A549 (cell line): ENCODE results near the gene RNF10. TPM values are rescaled to one million over a fixed set of nuclear protein-coding genes. Genes with fewer than 3 reads are reported as not detected.
A peak's percentile ranks its signal among the peaks of the same experiment; 100 is the strongest.

Experiments used
- BHLHE40 ChIP-seq: IDR thresholded peaks from 2 replicates; pipeline ENCODE4 v1.6.1; 2012; ENCODE audit warnings: low read depth, low read length, inconsistent platforms
- CEBPB ChIP-seq, 2 experiments: fragments of >200 bp in 1 of 2; sonication (Bioruptor Twin) in 1 of 2; formaldehyde crosslinking in 1 of 2; IDR thresholded peaks; 2 replicates each; pipeline ENCODE4 v1.6.1; 2012 to 2016
- FOSL2 ChIP-seq, 2 experiments: fragments of 450-650 bp in 1 of 2; fragments of >200 bp in 1 of 2; sonication (Bioruptor Twin) in 1 of 2; formaldehyde crosslinking; IDR thresholded peaks; 2 replicates each; pipeline versions ENCODE4 v1.5.0 to v1.6.1; 2016 to 2020; ENCODE audit warnings: mild to moderate bottlenecking in 1 of 2, moderate library complexity in 1 of 2
- FOXS1 ChIP-seq: fragments of 250-450 bp; sonication (Bioruptor Pico); IDR thresholded peaks from 2 replicates; pipeline ENCODE4 v1.5.0; 2020; ENCODE audit warnings: mild to moderate bottlenecking, moderate library complexity
- HDAC2 ChIP-seq: fragments of 200-600 bp; sonication (generic); IDR thresholded peaks from 2 replicates; pipeline ENCODE4 v1.6.1; 2016
- HEYL ChIP-seq: fragments of 250-450 bp; sonication (Bioruptor Pico); IDR thresholded peaks from 2 replicates; pipeline ENCODE4 v1.8.0; 2021; ENCODE audit warnings: mild to moderate bottlenecking, moderate library complexity
- HMGXB4 ChIP-seq: fragments of 250-450 bp; sonication (Bioruptor Pico); IDR thresholded peaks from 2 replicates; pipeline ENCODE4 v1.5.0; 2021; ENCODE audit warnings: mild to moderate bottlenecking, moderate library complexity, borderline replicate concordance
- HOXB13 ChIP-seq: fragments of 250-450 bp; sonication (Bioruptor Pico); IDR thresholded peaks from 2 replicates; pipeline ENCODE4 v1.5.0; 2020; ENCODE audit warnings: low read depth, mild to moderate bottlenecking, moderate library complexity
- HOXB5 ChIP-seq: fragments of 250-450 bp; sonication (Bioruptor Pico); IDR thresholded peaks from 2 replicates; pipeline ENCODE4 v1.5.0; 2020; ENCODE audit warnings: mild to moderate bottlenecking, moderate library complexity
- JUN ChIP-seq, 2 experiments: fragments of >200 bp; sonication (Bioruptor Twin); formaldehyde crosslinking; IDR thresholded peaks; 2 replicates in 1 of 2; 3 replicates in 1 of 2; pipeline ENCODE4 v1.6.1; 2016 to 2017
- KDM1A ChIP-seq: fragments of 200-600 bp; sonication (generic); IDR thresholded peaks from 2 replicates; pipeline ENCODE4 v1.6.1; 2016; ENCODE audit warnings: low read depth, mild to moderate bottlenecking
- KDM5A ChIP-seq: fragments of 200-600 bp; sonication (generic); IDR thresholded peaks from 2 replicates; pipeline ENCODE4 v1.6.1; 2016; ENCODE audit warnings: antibody characterized with exemption, mild to moderate bottlenecking
- MAX ChIP-seq: IDR thresholded peaks from 2 replicates; pipeline ENCODE4 v1.6.1; 2012
- PHF8 ChIP-seq: fragments of 200-600 bp; sonication (generic); IDR thresholded peaks from 2 replicates; pipeline ENCODE4 v1.6.1; 2016; ENCODE audit warnings: low read depth, mild to moderate bottlenecking, antibody characterized with exemption, moderate library complexity, borderline replicate concordance
- POLR2A ChIP-seq: IDR thresholded peaks from 2 replicates; pipeline ENCODE4 v1.6.1; 2012; ENCODE audit warnings: mild to moderate bottlenecking, low read length
- RCOR1 ChIP-seq: fragments of 150-350 bp; IDR thresholded peaks from 2 replicates; pipeline ENCODE4 v1.6.1; 2014; ENCODE audit warnings: antibody characterized with exemption, low read length, low read depth
- REST ChIP-seq: fragments of 200-600 bp; sonication (generic); IDR thresholded peaks from 2 replicates; pipeline ENCODE4 v1.6.1; 2016; ENCODE audit warnings: antibody characterized with exemption, mild to moderate bottlenecking, moderate library complexity
- RFX5 ChIP-seq: fragments of 450-650 bp; IDR thresholded peaks from 2 replicates; pipeline ENCODE4 v1.7.1; 2014; ENCODE audit warnings: antibody characterized with exemption, mild to moderate bottlenecking, moderate library complexity
- TFCP2L1 ChIP-seq: fragments of 250-450 bp; sonication (Bioruptor Pico); IDR thresholded peaks from 2 replicates; pipeline ENCODE4 v1.5.0; 2021; ENCODE audit warnings: mild to moderate bottlenecking
- ZC3H11A ChIP-seq: fragments of 450-650 bp; IDR thresholded peaks from 2 replicates; pipeline ENCODE4 v1.6.1; 2014; ENCODE audit warnings: antibody characterized with exemption, mild to moderate bottlenecking
- polyA plus RNA-seq, 4 experiments: library from polyadenylated mRNA; depleted of rRNA in 3 of 4; stranded (reverse); fragments of >200 nt; fragmentation: RNase III in 1 of 4; extraction: RNeasy Plus Mini Kit Qiagen cat#74134 plus additional on column Dnase treatment in 1 of 4; gene quantifications; 2 replicates in 3 of 4; 3 replicates in 1 of 4; pipeline ENCODE4 v1.2.3, GENCODE V29; 2011 to 2017
- TF ChIP-seq, protein P1 (sequence below): fragments of >200 bp; sonication (Bioruptor Twin); formaldehyde crosslinking; IDR thresholded peaks from 3 replicates; pipeline ENCODE4 v1.6.1; 2016
- TF ChIP-seq, protein P2 (sequence below): fragments of >200 bp; sonication (Bioruptor Twin); formaldehyde crosslinking; IDR thresholded peaks from 2 replicates; pipeline ENCODE4 v1.6.1; 2016
- TF ChIP-seq, protein P3 (sequence below): IDR thresholded peaks from 2 replicates; pipeline ENCODE4 v1.6.1; 2012

Gene RNF10
- polyA plus RNA-seq, 2 of the 4 experiments (the other 2 are of a cell fraction), result 87.0 to 118 TPM

DNA sequence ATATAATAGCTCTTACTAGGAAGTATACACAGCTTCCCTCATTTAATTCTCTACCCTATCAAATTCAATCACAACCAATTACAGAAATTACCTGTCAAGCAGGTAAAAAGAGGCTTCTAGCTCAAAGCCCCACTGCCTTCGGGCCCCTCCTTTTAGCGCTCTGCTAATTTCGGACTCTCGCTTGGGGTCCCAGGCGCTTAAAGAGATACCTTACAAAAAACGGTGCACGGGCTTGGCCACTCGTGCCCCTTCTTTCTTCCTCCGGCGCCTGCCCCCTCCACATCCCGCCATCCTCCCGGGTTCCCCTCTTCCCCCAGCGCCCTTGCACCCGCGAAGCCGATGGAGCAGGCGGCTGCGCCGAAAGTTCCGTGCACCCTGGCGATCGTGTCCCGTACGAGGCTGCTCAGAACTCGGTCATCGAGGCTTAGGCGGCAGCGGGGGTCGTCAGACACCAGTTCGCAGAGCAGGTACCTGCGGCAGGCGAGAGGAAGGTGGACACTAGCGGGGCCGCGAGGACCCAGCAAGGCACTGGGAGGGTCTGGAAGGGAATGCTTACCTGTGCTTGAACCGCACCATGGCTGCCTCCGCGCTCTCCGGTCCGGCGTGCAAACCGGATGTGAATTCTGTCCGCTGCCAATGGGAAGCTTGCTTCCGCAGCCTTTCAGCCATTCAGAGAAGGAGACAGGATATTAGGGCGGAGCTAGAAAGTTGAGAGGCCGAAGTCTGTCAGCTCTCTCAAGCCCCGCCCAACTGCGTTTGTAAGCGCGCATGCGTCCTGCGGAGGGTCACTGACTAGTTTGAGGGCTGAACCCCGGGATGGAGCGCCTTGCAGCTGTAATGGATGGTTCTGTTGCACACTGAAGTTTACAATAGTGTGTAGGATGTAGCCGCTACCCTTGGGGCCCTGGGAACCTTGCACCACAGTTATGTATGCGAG, 46.9 kb downstream of the RNF10 start, which contains the start of gene POP5 (continued):
- TF ChIP-seq REST (no peak), HEYL (CRISPR knock-in tag) (no peak), KDM5A (peak; percentile 71), HOXB13 (no peak), PHF8 (0 out of 2 replicates have a peak, but pooled peaks have one; percentile 55), KDM1A (no peak), RCOR1 (no peak), CEBPB (IDR thresholded peaks at IDR 0.05) (no peak), BHLHE40 (no peak), ZC3H11A (no peak), HDAC2 (no peak), JUN (IDR thresholded peaks at IDR 0.05) (peak; percentile 13 to 83; a peak in 2 of 5 replicates), TFCP2L1 (CRISPR knock-in tag) (peak; percentile 87; the same call in 1 of the 2 replicates), RFX5 (no peak), FOXS1 (CRISPR knock-in tag) (no peak), POLR2A (peak; percentile 88), HOXB5 (CRISPR knock-in tag) (no peak), HMGXB4 (CRISPR knock-in tag) (no peak), MAX (peak; percentile 84), FOSL2 (IDR thresholded peaks at IDR 0.05) (no peak), FOSL2 (CRISPR knock-in tag; IDR thresholded peaks at IDR 0.05) (no peak)
- TF ChIP-seq, protein P1, sequence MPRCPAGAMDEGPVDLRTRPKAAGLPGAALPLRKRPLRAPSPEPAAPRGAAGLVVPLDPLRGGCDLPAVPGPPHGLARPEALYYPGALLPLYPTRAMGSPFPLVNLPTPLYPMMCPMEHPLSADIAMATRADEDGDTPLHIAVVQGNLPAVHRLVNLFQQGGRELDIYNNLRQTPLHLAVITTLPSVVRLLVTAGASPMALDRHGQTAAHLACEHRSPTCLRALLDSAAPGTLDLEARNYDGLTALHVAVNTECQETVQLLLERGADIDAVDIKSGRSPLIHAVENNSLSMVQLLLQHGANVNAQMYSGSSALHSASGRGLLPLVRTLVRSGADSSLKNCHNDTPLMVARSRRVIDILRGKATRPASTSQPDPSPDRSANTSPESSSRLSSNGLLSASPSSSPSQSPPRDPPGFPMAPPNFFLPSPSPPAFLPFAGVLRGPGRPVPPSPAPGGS, result peak; percentile 79; the same call in 1 of the 3 replicates
- TF ChIP-seq, protein P2, sequence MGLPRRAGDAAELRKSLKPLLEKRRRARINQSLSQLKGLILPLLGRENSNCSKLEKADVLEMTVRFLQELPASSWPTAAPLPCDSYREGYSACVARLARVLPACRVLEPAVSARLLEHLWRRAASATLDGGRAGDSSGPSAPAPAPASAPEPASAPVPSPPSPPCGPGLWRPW, result no peak
- TF ChIP-seq, protein P3, sequence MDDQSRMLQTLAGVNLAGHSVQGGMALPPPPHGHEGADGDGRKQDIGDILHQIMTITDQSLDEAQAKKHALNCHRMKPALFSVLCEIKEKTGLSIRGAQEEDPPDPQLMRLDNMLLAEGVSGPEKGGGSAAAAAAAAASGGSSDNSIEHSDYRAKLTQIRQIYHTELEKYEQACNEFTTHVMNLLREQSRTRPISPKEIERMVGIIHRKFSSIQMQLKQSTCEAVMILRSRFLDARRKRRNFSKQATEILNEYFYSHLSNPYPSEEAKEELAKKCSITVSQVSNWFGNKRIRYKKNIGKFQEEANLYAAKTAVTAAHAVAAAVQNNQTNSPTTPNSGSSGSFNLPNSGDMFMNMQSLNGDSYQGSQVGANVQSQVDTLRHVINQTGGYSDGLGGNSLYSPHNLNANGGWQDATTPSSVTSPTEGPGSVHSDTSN, result peak; percentile 42; the same call in 1 of the 2 replicates
